Panc1 (cell line): Measurements from ENCODE around the gene ZBTB34. TPM values are rescaled to one million over a fixed set of nuclear protein-coding genes. Genes with fewer than 3 reads are reported as not detected.

Experiments
- ATAC-seq: fragments of 200-7000 bp; cut with Tn5 transposase; 2 replicates; pipeline ENCODE4 v1.9.1; 2020; ENCODE audit warnings: mild to moderate bottlenecking, moderate library complexity
- BruUV-seq: library from RNA; stranded (reverse); fragments of 400-500 nt; replicated peaks from 2 replicates; lab custom pipeline; 2021; lab: Mats Ljungman, UMichigan
- CTCF ChIA-PET: fragments of 300-600 bp; sonication (Branson Sonifier 250); formaldehyde crosslinking; loops from one replicate; lab custom pipeline; 2022; ENCODE audit warnings: antibody characterized with exemption; lab: Charles Lee
- POLR2A ChIA-PET: fragments of 300-600 bp; sonication (Branson Sonifier 250); formaldehyde crosslinking; loops from one replicate; lab custom pipeline; 2022; ENCODE audit warnings: antibody characterized with exemption; lab: Charles Lee
- DNase-seq: peaks from one replicate; pipeline ENCODE4 v3.0.0-alpha.2; 2010; ENCODE audit warnings: low read depth, low spot score
- H3K27ac ChIP-seq: 2 replicates; pipeline ENCODE4 v1.5.1; 2011; ENCODE audit warnings: mild to moderate bottlenecking, low read length, inconsistent platforms
- H3K27me3 ChIP-seq: fragments of 200-500 bp; sonication (Bioruptor generic); 2 replicates; pipeline ENCODE4 v1.6.0; 2014; ENCODE audit warnings: low read length, inconsistent platforms; ENCODE audit not compliant: control insufficient read depth, insufficient read depth
- H3K36me3 ChIP-seq: fragments of 200-500 bp; sonication (Bioruptor generic); 2 replicates; pipeline ENCODE4 v1.5.1; 2014; ENCODE audit warnings: inconsistent platforms, mild to moderate bottlenecking, low read length, moderate library complexity; ENCODE audit not compliant: control insufficient read depth, insufficient read depth
- H3K4me1 ChIP-seq: 2 replicates; pipeline ENCODE4 v1.5.1; 2011; ENCODE audit warnings: inconsistent platforms, mild to moderate bottlenecking, low read length, moderate library complexity; ENCODE audit not compliant: control insufficient read depth, insufficient read depth
- H3K4me3 ChIP-seq, 2 experiments: 2 replicates each; pipeline ENCODE4 v1.5.1; 2011 to 2012; ENCODE audit warnings: low read depth in 2 of 2, low read length in 2 of 2, mild to moderate bottlenecking in 2 of 2, inconsistent platforms in 1 of 2, moderate library complexity in 1 of 2
- H3K9me3 ChIP-seq: fragments of 200-500 bp; sonication (Bioruptor generic); 2 replicates; pipeline ENCODE4 v1.5.1; 2014; ENCODE audit warnings: low read depth, mild to moderate bottlenecking, inconsistent platforms, low read length, moderate library complexity; ENCODE audit not compliant: control insufficient read depth, insufficient read depth
- CTCF ChIP-seq: fragments of 450-650 bp; IDR thresholded peaks from 2 replicates; pipeline ENCODE4 v1.5.1; 2017; ENCODE audit warnings: mild to moderate bottlenecking
- POLR2AphosphoS5 ChIP-seq: IDR thresholded peaks from 2 replicates; pipeline ENCODE4 v1.6.1; 2012; ENCODE audit warnings: mild to moderate bottlenecking, low read depth, low read length, moderate library complexity
- REST ChIP-seq, 2 experiments: IDR thresholded peaks; 2 replicates each; pipeline ENCODE4 v1.6.1; 2011 to 2012; ENCODE audit warnings: low read depth in 2 of 2, control low read depth in 1 of 2, low read length in 1 of 2, mild to moderate bottlenecking in 1 of 2, moderate library complexity in 1 of 2; ENCODE audit not compliant: insufficient read depth in 1 of 2
- SIN3A ChIP-seq: IDR thresholded peaks from 2 replicates; pipeline ENCODE4 v1.6.1; 2012; ENCODE audit warnings: low read depth, mild to moderate bottlenecking, low read length, moderate library complexity, borderline replicate concordance; ENCODE audit not compliant: insufficient read depth
- TCF7L2 ChIP-seq: IDR thresholded peaks from 2 replicates; pipeline ENCODE4 v1.6.1; 2011; ENCODE audit warnings: mild to moderate bottlenecking, low read depth, low read length, inconsistent platforms
- in situ Hi-C: cut with HindIII; loops from 2 replicates; pipeline ENCODE4 v1.10.0; 2016; ENCODE audit warnings: low sequenced_read_pairs, low pct_unique_long_range_greater_than_20kb
- intact Hi-C: fragments of 100-400 bp; cut with micrococcal nuclease; formaldehyde crosslinking; loops from one replicate; pipeline ENCODE4 v1.10.0; 2022; ENCODE audit not compliant: unreplicated experiment
- total RNA-seq: library from RNA; stranded (reverse); gene quantifications from one replicate; pipeline ENCODE4 v1.2.1, GENCODE V29; 2021; ENCODE audit not compliant: unreplicated experiment

Gene ZBTB34
- total RNA-seq, 1 experiment from 2014 or later: 5.5 TPM

GRCh38 chr9:126874546-126875314, 14.3 kb downstream of the ZBTB34 start:
- POLR2A ChIA-PET: no interaction called here

More at GRCh38 chr9:126874546-126875314, 14.3 kb downstream of the ZBTB34 start:
- TF ChIP-seq CTCF: no peak
- no peak for TF ChIP-seq SIN3A
- TF ChIP-seq REST (IDR thresholded peaks at IDR 0.05; ENCODE audit: insufficient read depth in 1 of 2, low read depth in 2 of 2, low read length in 1 of 2): no peak
- TF ChIP-seq POLR2AphosphoS5: no peak
- TF ChIP-seq TCF7L2: no peak
- H3K27me3 ChIP-seq: no peaks in the 10 kb centered on the region
- H3K4me3 ChIP-seq: no peak overlapping the region
- BruUV-seq: no TSS peak
- DNase-seq: no peak
- no peak overlapping the region for H3K27ac ChIP-seq
- no peak for ATAC-seq
- intact Hi-C loops: no loop called here
- in situ Hi-C loops: no loop called here
- H3K36me3 ChIP-seq: peaks cover 2% of the 10 kb centered on the region
- H3K9me3 ChIP-seq: no peaks in the 10 kb centered on the region
- CTCF ChIA-PET: no interaction called here
- H3K4me1 ChIP-seq: peaks cover 3% of the 10 kb centered on the region
